BE2C (cell line): Measurements from ENCODE around the gene FARS2.

Experiments used
- DNase-seq: peaks from one replicate; pipeline ENCODE4 v3.0.0-alpha.2; 2020
- H3K27me3 ChIP-seq: fragments of 250-450 bp; sonication (Bioruptor Pico); 2 replicates; pipeline ENCODE4 v1.5.1; 2020; ENCODE audit warnings: mild to moderate bottlenecking
- H3K36me3 ChIP-seq: fragments of 250-450 bp; sonication (Bioruptor Pico); 2 replicates; pipeline ENCODE4 v1.5.1; 2020; ENCODE audit warnings: mild to moderate bottlenecking
- H3K4me1 ChIP-seq: fragments of 250-450 bp; sonication (Bioruptor Pico); 2 replicates; pipeline ENCODE4 v1.5.1; 2020
- H3K4me3 ChIP-seq: 2 replicates; pipeline ENCODE4 v1.5.1; 2011; ENCODE audit warnings: low read depth, low read length
- H3K9me3 ChIP-seq: fragments of 250-450 bp; sonication (Bioruptor Pico); 2 replicates; pipeline ENCODE4 v1.5.1; 2020
- CTCF ChIP-seq: IDR thresholded peaks from 2 replicates; pipeline ENCODE4 v1.5.1; 2012; ENCODE audit warnings: mild to moderate bottlenecking, low read depth, low read length

FARS2 gene

DNA sequence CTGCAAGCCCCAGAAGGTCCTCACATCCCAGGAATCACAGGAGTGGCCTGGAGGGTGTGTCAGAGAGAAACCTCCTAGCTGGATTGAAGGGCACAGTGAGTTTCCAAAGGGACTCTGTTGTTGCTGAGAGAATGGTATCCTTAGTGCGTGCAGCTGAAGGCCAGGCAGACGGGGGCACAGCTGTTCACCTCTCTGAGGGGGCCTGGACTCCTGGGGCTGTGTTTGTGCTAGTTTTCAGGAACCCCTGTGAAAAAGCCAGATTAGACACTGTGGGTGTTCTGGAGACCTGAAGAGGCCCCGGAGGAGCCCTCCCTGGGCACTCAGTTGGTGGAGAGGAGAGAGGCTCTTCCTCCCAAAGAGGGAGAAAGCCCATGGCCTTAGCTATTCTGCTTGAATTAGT is 223.4 kb downstream of the FARS2 start:
- TF ChIP-seq CTCF: no peak
- no peaks in the 10 kb centered on the region for H3K36me3 ChIP-seq

GRCh38 chr6:5486214-5486613 is 224.9 kb downstream of the FARS2 start:
- Histone ChIP-seq H3K4me3 (no peak overlapping the region), H3K9me3 (no peaks in the 10 kb centered on the region), H3K4me1 (peaks cover 9% of the 10 kb centered on the region), H3K27me3 (no peaks in the 10 kb centered on the region), H3K36me3 (no peaks in the 10 kb centered on the region)
- no peak for DNase-seq
- no peak for TF ChIP-seq CTCF

More for the DNA sequence above, 223.4 kb downstream of the FARS2 start:
- no peak overlapping the region for H3K4me3 ChIP-seq
- H3K27me3 ChIP-seq: no peaks in the 10 kb centered on the region
- DNase-seq: no peak
- H3K9me3 ChIP-seq: no peaks in the 10 kb centered on the region
- H3K4me1 ChIP-seq: peaks cover under 1% of the 10 kb centered on the region

DNA sequence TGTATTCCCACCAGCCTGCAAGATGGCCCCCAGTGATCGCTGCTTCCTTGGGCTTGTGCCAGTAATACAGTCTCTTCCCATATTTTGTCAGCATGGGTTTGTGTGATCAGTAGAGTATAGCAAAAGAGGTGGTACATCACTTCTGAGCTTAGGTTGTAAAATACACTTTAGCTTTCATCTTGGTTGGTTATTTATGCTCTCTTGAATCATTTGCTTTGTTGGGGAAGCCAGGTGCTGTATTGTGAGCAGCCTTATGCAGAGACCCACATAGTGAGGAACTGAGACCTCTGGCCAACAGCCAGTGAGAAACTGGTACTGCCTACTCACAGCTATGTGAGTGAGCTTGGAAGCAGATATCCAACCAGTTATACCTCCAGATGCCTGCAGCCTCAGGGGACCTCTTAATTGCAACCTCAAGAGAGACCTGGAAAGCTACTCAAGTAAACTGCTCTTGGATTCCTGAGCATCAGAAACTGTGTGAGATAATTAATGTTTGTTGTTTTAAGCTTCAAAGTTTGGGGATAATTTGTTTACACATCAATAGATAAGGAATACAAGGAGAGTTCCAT is 229.3 kb downstream of the FARS2 start:
- peaks cover 9% of the 10 kb centered on the region for H3K4me1 ChIP-seq

DNA sequence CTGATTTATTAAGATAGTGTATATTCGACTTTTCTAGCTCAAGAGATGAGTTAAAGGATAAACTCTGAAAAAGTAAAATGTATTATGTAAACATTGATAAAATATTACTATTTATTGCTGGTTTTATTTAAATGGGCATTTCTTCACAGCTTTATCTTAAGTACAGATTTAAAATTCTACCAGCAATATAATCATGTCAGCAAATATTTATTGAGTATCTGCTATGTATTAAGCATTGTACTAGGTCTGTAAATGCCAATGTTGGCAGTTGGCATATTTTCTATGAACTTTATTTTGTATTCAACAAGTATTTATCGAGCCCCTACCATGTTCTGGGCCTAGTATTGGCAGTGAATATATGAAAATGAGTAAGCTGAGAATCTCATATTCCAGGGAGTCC is 231.0 kb downstream of the FARS2 start:
- no peak for TF ChIP-seq CTCF
- Histone ChIP-seq H3K4me3 (no peak overlapping the region), H3K36me3 (no peaks in the 10 kb centered on the region), H3K9me3 (no peaks in the 10 kb centered on the region), H3K27me3 (no peaks in the 10 kb centered on the region), H3K4me1 (peaks cover 9% of the 10 kb centered on the region)
- no peak for DNase-seq

More for the DNA sequence above, 229.3 kb downstream of the FARS2 start:
- no peak overlapping the region for H3K4me3 ChIP-seq
- H3K9me3 ChIP-seq: no peaks in the 10 kb centered on the region
- DNase-seq: peak; percentile 55
- TF ChIP-seq CTCF: no peak
- no peaks in the 10 kb centered on the region for H3K27me3 ChIP-seq
- H3K36me3 ChIP-seq: no peaks in the 10 kb centered on the region

GRCh38 chr6:5493806-5494205 is 232.5 kb downstream of the FARS2 start:
- H3K27me3 ChIP-seq: no peaks in the 10 kb centered on the region

More at GRCh38 chr6:5493806-5494205, 232.5 kb downstream of the FARS2 start:
- peaks cover 9% of the 10 kb centered on the region for H3K4me1 ChIP-seq
- no peaks in the 10 kb centered on the region for H3K36me3 ChIP-seq
- TF ChIP-seq CTCF: no peak
- H3K9me3 ChIP-seq: no peaks in the 10 kb centered on the region
- no peak overlapping the region for H3K4me3 ChIP-seq
- no peak for DNase-seq
